OCI-LY3 (cell line): ENCODE data around the gene PRSS36.

Experiments used
- H2AFZ ChIP-seq: fragments of 200-600, 300-600 bp; shearing (Covaris generic); 2 replicates; pipeline ENCODE4 v1.6.0; 2014; ENCODE audit warnings: antibody characterized with exemption, low read depth, low read length
- H3K27ac ChIP-seq: fragments of 200-600, 300-600 bp; sonication (generic); 2 replicates; pipeline ENCODE4 v1.5.1; 2014; ENCODE audit warnings: mild to moderate bottlenecking, low read length, moderate library complexity, mixed read lengths
- H3K27me3 ChIP-seq: fragments of 200-600, 300-600 bp; sonication (generic); 2 replicates; pipeline ENCODE4 v1.6.1; 2014; ENCODE audit warnings: low read depth, low read length, mixed read lengths
- H3K36me3 ChIP-seq: fragments of 200-600, 300-600 bp; sonication (generic); replicated peaks from 2 replicates; pipeline ENCODE3; 2014; ENCODE audit warnings: low read depth, low read length, mixed read lengths
- H3K4me1 ChIP-seq: fragments of 300-600, 200-600 bp; sonication (generic); 2 replicates; pipeline ENCODE4 v1.6.1; 2014; ENCODE audit warnings: low read length, mixed read lengths
- H3K4me2 ChIP-seq: fragments of 200-600, 300-600 bp; sonication (generic); 2 replicates; pipeline ENCODE4 v1.6.1; 2014; ENCODE audit warnings: low read length, mixed read lengths
- H3K4me3 ChIP-seq: fragments of 300-600, 200-600 bp; sonication (generic); 2 replicates; pipeline ENCODE4 v1.5.1; 2014; ENCODE audit warnings: antibody characterized with exemption, mild to moderate bottlenecking, low read length, moderate library complexity
- H3K79me2 ChIP-seq: fragments of 300-600, 200-600 bp; shearing (Covaris generic); 2 replicates; pipeline ENCODE4 v1.6.1; 2014; ENCODE audit warnings: mild to moderate bottlenecking, low read length, mixed read lengths
- H3K9ac ChIP-seq: fragments of 300-600, 200-600 bp; shearing (Covaris generic); 2 replicates; pipeline ENCODE4 v1.6.0; 2014; ENCODE audit warnings: mild to moderate bottlenecking, low read length, moderate library complexity
- H3K9me3 ChIP-seq: fragments of 200-600, 300-600 bp; shearing (Covaris generic); 2 replicates; pipeline ENCODE4 v1.6.1; 2014; ENCODE audit warnings: low read length, mixed read lengths; ENCODE audit not compliant: insufficient read depth
- H4K20me1 ChIP-seq: fragments of 200-600, 300-600 bp; sonication (generic); 2 replicates; pipeline ENCODE4 v1.6.1; 2016; ENCODE audit warnings: low read length, mixed read lengths; ENCODE audit not compliant: insufficient read depth
- CTCF ChIP-seq: fragments of 200-600, 300-600 bp; sonication (generic); IDR thresholded peaks from 2 replicates; pipeline ENCODE4 v1.5.1; 2014; ENCODE audit warnings: antibody characterized with exemption, low read length, low read depth
- EZH2phosphoT487 ChIP-seq: fragments of 200-600 bp; shearing (Covaris generic); IDR thresholded peaks from 2 replicates; pipeline ENCODE4 v1.6.1; 2018; ENCODE audit warnings: antibody characterized with exemption, mixed run types, low read depth

The PRSS36 gene

GRCh38 chr16:31092330-31092729 is 57.5 kb downstream of the PRSS36 start:
- 0 out of 2 replicates have a peak, but pooled peaks cover 4% of the 10 kb centered on the region for H4K20me1 ChIP-seq
- no peak overlapping the region for H3K4me3 ChIP-seq
- no peak for TF ChIP-seq CTCF
- TF ChIP-seq EZH2phosphoT487: no peak
- peaks cover 12% of the 10 kb centered on the region for H3K4me1 ChIP-seq
- H3K79me2 ChIP-seq: peaks cover 39% of the 10 kb centered on the region
- peaks cover 11% of the 10 kb centered on the region for H3K36me3 ChIP-seq
- no peak overlapping the region for H2AFZ ChIP-seq
- H3K9ac ChIP-seq: no peak overlapping the region
- no peak overlapping the region for H3K4me2 ChIP-seq
- no peaks in the 10 kb centered on the region for H3K9me3 ChIP-seq
- no peaks in the 10 kb centered on the region for H3K27me3 ChIP-seq
- H3K27ac ChIP-seq: no peak overlapping the region

- H4K20me1 ChIP-seq: peaks cover 4% of the 10 kb centered on the region; the same call in 1 of the 2 replicates
- H2AFZ ChIP-seq: no peak overlapping the region
- H3K9ac ChIP-seq: no peak overlapping the region
- no peaks in the 10 kb centered on the region for H3K9me3 ChIP-seq
- H3K4me3 ChIP-seq: no peak overlapping the region
- no peak overlapping the region for H3K4me2 ChIP-seq
- peaks cover 39% of the 10 kb centered on the region for H3K79me2 ChIP-seq
- peaks cover 13% of the 10 kb centered on the region for H3K36me3 ChIP-seq
- TF ChIP-seq EZH2phosphoT487 (no peak), CTCF (no peak)
- peaks cover 9% of the 10 kb centered on the region for H3K4me1 ChIP-seq
- H3K27ac ChIP-seq: no peak overlapping the region
- H3K27me3 ChIP-seq: no peaks in the 10 kb centered on the region
Observed at GRCh38 chr16:31090540-31090939, 59.3 kb downstream of the PRSS36 start.

GRCh38 chr16:31089199-31089598 is 60.7 kb downstream of the PRSS36 start:
- TF ChIP-seq CTCF: no peak
- TF ChIP-seq EZH2phosphoT487: no peak

More at GRCh38 chr16:31089199-31089598, 60.7 kb downstream of the PRSS36 start:
- Histone ChIP-seq H3K4me1 (peaks cover 4% of the 10 kb centered on the region), H2AFZ (no peak overlapping the region), H3K27ac (no peak overlapping the region), H3K36me3 (peaks cover 13% of the 10 kb centered on the region), H3K79me2 (peaks cover 34% of the 10 kb centered on the region), H4K20me1 (peaks cover 4% of the 10 kb centered on the region; the same call in 1 of the 2 replicates), H3K9me3 (no peaks in the 10 kb centered on the region), H3K27me3 (no peaks in the 10 kb centered on the region), H3K4me2 (no peak overlapping the region), H3K9ac (no peak overlapping the region), H3K4me3 (no peak overlapping the region)
